ENCODE measurements around the gene NRIP2. TPM values are rescaled to one million over a fixed set of nuclear protein-coding genes. Genes with fewer than 3 reads are reported as not detected.

NRIP2 gene
- total RNA-seq, 1 experiment from 2014 or later = not detected

DNA sequence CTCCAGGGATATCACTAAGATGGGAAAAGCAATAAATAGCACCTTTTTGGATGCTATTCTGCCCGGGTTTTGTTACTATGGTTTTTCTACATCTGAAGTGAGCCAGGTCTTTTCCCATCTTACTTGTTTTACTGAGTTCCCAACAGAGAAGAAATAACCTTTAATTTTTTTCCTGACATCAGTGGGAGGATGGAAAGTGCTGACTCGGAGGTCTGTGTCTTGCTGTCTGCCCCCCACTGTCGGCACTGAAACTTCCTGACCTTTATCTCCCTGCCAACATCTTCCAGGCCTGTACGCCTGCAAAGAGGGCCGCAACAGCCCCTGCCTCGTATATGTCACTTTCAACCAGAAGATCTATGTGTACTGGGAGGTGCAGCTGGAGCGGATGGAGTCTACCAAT is 11.4 kb downstream of the NRIP2 start:
- intact Hi-C loops (cut with micrococcal nuclease; ENCODE audit: unreplicated experiment) (no loop called here), in situ Hi-C loops (cut with HindIII; ENCODE audit: low pct_unique_long_range_greater_than_20kb, low sequenced_read_pairs) (no loop called here)
- ChIA-PET CTCF (no interaction called here), POLR2A (interaction anchor here (0.6 kb wide), 1 partner anchor 21 kb away, joined by 3 read pairs; no protein-coding TSS in a partner anchor)
- ATAC-seq (no peak), DNase-seq (ENCODE audit: low read depth, low spot score) (no peak)
- Histone ChIP-seq H3K4me3 (ENCODE audit: low read depth in 2 of 2, low read length in 2 of 2) (no peak overlapping the region), H3K27ac (ENCODE audit: low read length) (no peak overlapping the region), H3K4me1 (ENCODE audit: control insufficient read depth, insufficient read depth, low read length) (no peaks in the 10 kb centered on the region), H3K27me3 (ENCODE audit: control insufficient read depth, insufficient read depth, low read length) (no peaks in the 10 kb centered on the region), H3K36me3 (ENCODE audit: control insufficient read depth, insufficient read depth, low read length) (0 out of 2 replicates have a peak, but pooled peaks cover 2% of the 10 kb centered on the region), H3K9me3 (ENCODE audit: control insufficient read depth, insufficient read depth, low read depth, low read length) (no peaks in the 10 kb centered on the region)
- no peak for TF ChIP-seq TCF7L2 (IDR thresholded peaks at IDR 0.05; ENCODE audit: low read depth, low read length)
- TF ChIP-seq SIN3A (IDR thresholded peaks at IDR 0.05; ENCODE audit: borderline replicate concordance, insufficient read depth, low read depth, low read length) = no peak
- no peak for TF ChIP-seq POLR2AphosphoS5 (IDR thresholded peaks at IDR 0.05; ENCODE audit: low read depth, low read length)
- TF ChIP-seq, protein P1, sequence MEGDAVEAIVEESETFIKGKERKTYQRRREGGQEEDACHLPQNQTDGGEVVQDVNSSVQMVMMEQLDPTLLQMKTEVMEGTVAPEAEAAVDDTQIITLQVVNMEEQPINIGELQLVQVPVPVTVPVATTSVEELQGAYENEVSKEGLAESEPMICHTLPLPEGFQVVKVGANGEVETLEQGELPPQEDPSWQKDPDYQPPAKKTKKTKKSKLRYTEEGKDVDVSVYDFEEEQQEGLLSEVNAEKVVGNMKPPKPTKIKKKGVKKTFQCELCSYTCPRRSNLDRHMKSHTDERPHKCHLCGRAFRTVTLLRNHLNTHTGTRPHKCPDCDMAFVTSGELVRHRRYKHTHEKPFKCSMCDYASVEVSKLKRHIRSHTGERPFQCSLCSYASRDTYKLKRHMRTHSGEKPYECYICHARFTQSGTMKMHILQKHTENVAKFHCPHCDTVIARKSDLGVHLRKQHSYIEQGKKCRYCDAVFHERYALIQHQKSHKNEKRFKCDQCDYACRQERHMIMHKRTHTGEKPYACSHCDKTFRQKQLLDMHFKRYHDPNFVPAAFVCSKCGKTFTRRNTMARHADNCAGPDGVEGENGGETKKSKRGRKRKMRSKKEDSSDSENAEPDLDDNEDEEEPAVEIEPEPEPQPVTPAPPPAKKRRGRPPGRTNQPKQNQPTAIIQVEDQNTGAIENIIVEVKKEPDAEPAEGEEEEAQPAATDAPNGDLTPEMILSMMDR (IDR thresholded peaks at IDR 0.05) = no peak
- TF ChIP-seq, protein P2, sequence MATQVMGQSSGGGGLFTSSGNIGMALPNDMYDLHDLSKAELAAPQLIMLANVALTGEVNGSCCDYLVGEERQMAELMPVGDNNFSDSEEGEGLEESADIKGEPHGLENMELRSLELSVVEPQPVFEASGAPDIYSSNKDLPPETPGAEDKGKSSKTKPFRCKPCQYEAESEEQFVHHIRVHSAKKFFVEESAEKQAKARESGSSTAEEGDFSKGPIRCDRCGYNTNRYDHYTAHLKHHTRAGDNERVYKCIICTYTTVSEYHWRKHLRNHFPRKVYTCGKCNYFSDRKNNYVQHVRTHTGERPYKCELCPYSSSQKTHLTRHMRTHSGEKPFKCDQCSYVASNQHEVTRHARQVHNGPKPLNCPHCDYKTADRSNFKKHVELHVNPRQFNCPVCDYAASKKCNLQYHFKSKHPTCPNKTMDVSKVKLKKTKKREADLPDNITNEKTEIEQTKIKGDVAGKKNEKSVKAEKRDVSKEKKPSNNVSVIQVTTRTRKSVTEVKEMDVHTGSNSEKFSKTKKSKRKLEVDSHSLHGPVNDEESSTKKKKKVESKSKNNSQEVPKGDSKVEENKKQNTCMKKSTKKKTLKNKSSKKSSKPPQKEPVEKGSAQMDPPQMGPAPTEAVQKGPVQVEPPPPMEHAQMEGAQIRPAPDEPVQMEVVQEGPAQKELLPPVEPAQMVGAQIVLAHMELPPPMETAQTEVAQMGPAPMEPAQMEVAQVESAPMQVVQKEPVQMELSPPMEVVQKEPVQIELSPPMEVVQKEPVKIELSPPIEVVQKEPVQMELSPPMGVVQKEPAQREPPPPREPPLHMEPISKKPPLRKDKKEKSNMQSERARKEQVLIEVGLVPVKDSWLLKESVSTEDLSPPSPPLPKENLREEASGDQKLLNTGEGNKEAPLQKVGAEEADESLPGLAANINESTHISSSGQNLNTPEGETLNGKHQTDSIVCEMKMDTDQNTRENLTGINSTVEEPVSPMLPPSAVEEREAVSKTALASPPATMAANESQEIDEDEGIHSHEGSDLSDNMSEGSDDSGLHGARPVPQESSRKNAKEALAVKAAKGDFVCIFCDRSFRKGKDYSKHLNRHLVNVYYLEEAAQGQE (IDR thresholded peaks at IDR 0.05; ENCODE audit: insufficient read depth in 1 of 2, low read depth in 2 of 2, low read length in 1 of 2) = no peak
- BruUV-seq (replicated peaks) = no TSS peak

DNA sequence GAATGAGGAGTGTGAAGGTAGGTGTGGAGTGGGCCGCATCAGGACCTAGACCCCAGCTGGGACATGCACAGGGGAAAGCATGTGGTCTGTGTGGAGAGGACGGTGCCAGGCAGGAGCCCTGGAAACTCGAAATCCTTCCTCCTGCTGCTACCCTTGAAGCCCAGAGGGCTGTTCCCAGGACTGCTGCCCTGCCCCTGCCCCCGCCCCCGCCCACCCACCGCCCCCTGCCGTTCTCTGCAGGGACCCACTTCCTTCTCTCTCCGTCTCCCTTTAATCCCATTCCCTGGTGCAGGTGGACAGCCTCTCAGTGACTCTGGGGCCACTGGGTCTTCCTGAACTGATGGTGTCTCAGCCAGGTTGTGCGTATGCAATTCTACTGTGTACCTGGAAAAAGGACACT is 14.4 kb downstream of the NRIP2 start:
- CTCF ChIA-PET = no interaction called here
- DNase-seq (ENCODE audit: low read depth, low spot score) = no peak
- no peak for ATAC-seq
- no peak overlapping the region for H3K27ac ChIP-seq (ENCODE audit: low read length)
- 0 out of 2 replicates have a peak, but pooled peaks cover 2% of the 10 kb centered on the region for H3K36me3 ChIP-seq (ENCODE audit: control insufficient read depth, insufficient read depth, low read length)
- no peak overlapping the region for H3K4me3 ChIP-seq (ENCODE audit: low read depth in 2 of 2, low read length in 2 of 2)
- in situ Hi-C loops (cut with HindIII; ENCODE audit: low pct_unique_long_range_greater_than_20kb, low sequenced_read_pairs) = no loop called here
- POLR2A ChIA-PET = no interaction called here
- BruUV-seq (replicated peaks) = no TSS peak
- TF ChIP-seq, protein P2 (IDR thresholded peaks at IDR 0.05; ENCODE audit: insufficient read depth in 1 of 2, low read depth in 2 of 2, low read length in 1 of 2) = no peak
- TF ChIP-seq SIN3A (IDR thresholded peaks at IDR 0.05; ENCODE audit: borderline replicate concordance, insufficient read depth, low read depth, low read length) (no peak), POLR2AphosphoS5 (IDR thresholded peaks at IDR 0.05; ENCODE audit: low read depth, low read length) (no peak), TCF7L2 (IDR thresholded peaks at IDR 0.05; ENCODE audit: low read depth, low read length) (no peak)
- TF ChIP-seq, protein P1 (IDR thresholded peaks at IDR 0.05) = no peak
- intact Hi-C loops (cut with micrococcal nuclease; ENCODE audit: unreplicated experiment) = no loop called here
- H3K4me1 ChIP-seq (ENCODE audit: control insufficient read depth, insufficient read depth, low read length) = no peaks in the 10 kb centered on the region
- no peaks in the 10 kb centered on the region for H3K9me3 ChIP-seq (ENCODE audit: control insufficient read depth, insufficient read depth, low read depth, low read length)
- H3K27me3 ChIP-seq (ENCODE audit: control insufficient read depth, insufficient read depth, low read length) = no peaks in the 10 kb centered on the region

Measured in Panc1 (cell line).